Esophagus muscularis mucosa (tissue), 4 donors: ENCODE data around the gene RFPL3.

Experiments
- CTCF ChIP-seq, 3 experiments: fragments of 200-600 bp in 2 of 3; fragments of 450-650 bp in 1 of 3; sonication (generic) in 2 of 3; IDR thresholded peaks; one replicate each; pipeline ENCODE4 v1.5.1; 2017 to 2019; ENCODE audit warnings: antibody characterized with exemption in 3 of 3, mild to moderate bottlenecking in 2 of 3, moderate library complexity in 1 of 3
- EP300 ChIP-seq: sonication (generic); formaldehyde crosslinking; IDR thresholded peaks from one replicate; pipeline ENCODE4 v1.6.1; 2017; ENCODE audit warnings: antibody characterized with exemption
- POLR2A ChIP-seq: fragments of 450-650 bp; IDR thresholded peaks from one replicate; pipeline ENCODE4 v1.6.1; 2017; ENCODE audit warnings: antibody characterized with exemption, moderate library complexity, mild to moderate bottlenecking, low read depth
- POLR2AphosphoS5 ChIP-seq, 2 donors: sonication (generic); formaldehyde crosslinking; IDR thresholded peaks; one replicate each; pipeline ENCODE4 v1.6.1; 2017; ENCODE audit warnings: antibody characterized with exemption in 2 of 2

DNA sequence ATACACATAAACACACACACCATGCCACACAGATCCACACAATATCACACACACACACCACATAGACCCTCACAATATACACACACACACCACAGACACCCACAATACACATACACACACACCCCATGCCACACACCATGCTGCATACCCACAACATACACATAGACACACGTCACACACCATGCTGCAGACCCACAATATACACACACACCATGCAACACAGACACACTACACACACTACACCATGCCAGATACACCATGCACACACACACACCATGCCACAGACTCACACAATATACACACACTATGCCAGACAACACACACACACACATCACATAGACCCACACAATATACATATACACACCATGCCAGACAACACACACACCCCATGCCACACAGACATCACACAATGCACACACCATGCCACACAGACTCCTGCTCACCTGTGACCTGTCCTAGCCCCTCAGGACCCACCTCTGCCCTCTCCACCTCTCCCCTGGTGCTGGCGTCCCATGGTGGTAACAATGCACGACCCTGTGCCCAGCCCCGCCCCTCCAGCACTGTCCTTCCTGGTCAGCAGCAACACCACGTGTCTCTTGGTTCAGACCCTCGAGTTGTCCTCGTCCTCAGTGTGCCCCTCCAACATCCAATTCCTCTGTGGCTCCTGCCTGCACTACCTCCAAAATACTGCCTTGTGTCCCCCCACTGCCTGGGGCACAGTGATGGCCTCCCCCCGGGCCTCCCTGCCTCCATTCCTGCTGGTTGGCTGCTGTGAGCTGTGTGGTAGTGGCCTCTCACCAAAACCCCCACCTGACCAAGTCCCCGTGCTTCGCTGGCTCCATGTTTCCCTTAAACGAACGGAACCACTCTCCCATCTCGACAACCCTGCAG lies 23.7 kb upstream of the RFPL3 start:
- TF ChIP-seq POLR2A (no peak), CTCF (IDR thresholded peaks at IDR 0.05) (no peak), POLR2AphosphoS5 (IDR thresholded peaks at IDR 0.05) (no peak), EP300 (no peak)
